Brain microvascular endothelial cell (primary cell): ENCODE measurements around the gene RYR3.

Experiments
- DNase-seq: peaks from one replicate; pipeline ENCODE4 v3.0.0-alpha.2; 2020
- H3K27ac ChIP-seq: fragments of 250-450 bp; sonication (Bioruptor Pico); 2 replicates; pipeline ENCODE4 v1.5.1; 2020; ENCODE audit warnings: mild to moderate bottlenecking, moderate library complexity
- H3K27me3 ChIP-seq: fragments of 250-450 bp; sonication (Bioruptor Pico); replicated peaks from 2 replicates; pipeline ENCODE4 v1.5.1; 2020; ENCODE audit warnings: mild to moderate bottlenecking
- H3K36me3 ChIP-seq: fragments of 250-450 bp; sonication (Bioruptor Pico); replicated peaks from 2 replicates; pipeline ENCODE4 v1.5.1; 2020; ENCODE audit warnings: mild to moderate bottlenecking
- H3K4me3 ChIP-seq: 2 replicates; pipeline ENCODE4 v1.5.1; 2011; ENCODE audit warnings: low read depth, mild to moderate bottlenecking, control low read depth, low read length, moderate library complexity
- CTCF ChIP-seq: IDR thresholded peaks from 2 replicates; pipeline ENCODE4 v1.5.1; 2011; ENCODE audit warnings: low read depth, mild to moderate bottlenecking, moderate library complexity, low read length, control low read depth, inconsistent platforms; ENCODE audit errors: missing control alignments
- in situ Hi-C: cut with HindIII; loops from 2 replicates; pipeline ENCODE4 v1.10.0; 2017; ENCODE audit warnings: low sequenced_read_pairs, low pct_ligation_motif_present

The RYR3 gene

GRCh38 chr15:33872416-33873106 lies 561.8 kb downstream of the RYR3 start:
- DNase-seq = no peak
- no peak overlapping the region for H3K27ac ChIP-seq

GRCh38 chr15:33874156-33874555 lies 563.4 kb downstream of the RYR3 start:
- TF ChIP-seq CTCF = no peak

More at GRCh38 chr15:33872416-33873106, 561.8 kb downstream of the RYR3 start:
- Histone ChIP-seq H3K36me3 (no peaks in the 10 kb centered on the region), H3K4me3 (no peak overlapping the region), H3K27me3 (no peaks in the 10 kb centered on the region)
- in situ Hi-C loops = no loop called here
- TF ChIP-seq CTCF = no peak

GRCh38 chr15:33882921-33883320 lies 572.2 kb downstream of the RYR3 start:
- TF ChIP-seq CTCF = no peak
- in situ Hi-C loops = no loop called here
- Histone ChIP-seq H3K4me3 (no peak overlapping the region), H3K27me3 (no peaks in the 10 kb centered on the region), H3K27ac (no peak overlapping the region), H3K36me3 (no peaks in the 10 kb centered on the region)
- DNase-seq = no peak

More at GRCh38 chr15:33874156-33874555, 563.4 kb downstream of the RYR3 start:
- no peak overlapping the region for H3K4me3 ChIP-seq
- no peaks in the 10 kb centered on the region for H3K27me3 ChIP-seq
- DNase-seq = no peak
- no peak overlapping the region for H3K27ac ChIP-seq
- H3K36me3 ChIP-seq = no peaks in the 10 kb centered on the region
- in situ Hi-C loops = no loop called here

DNA sequence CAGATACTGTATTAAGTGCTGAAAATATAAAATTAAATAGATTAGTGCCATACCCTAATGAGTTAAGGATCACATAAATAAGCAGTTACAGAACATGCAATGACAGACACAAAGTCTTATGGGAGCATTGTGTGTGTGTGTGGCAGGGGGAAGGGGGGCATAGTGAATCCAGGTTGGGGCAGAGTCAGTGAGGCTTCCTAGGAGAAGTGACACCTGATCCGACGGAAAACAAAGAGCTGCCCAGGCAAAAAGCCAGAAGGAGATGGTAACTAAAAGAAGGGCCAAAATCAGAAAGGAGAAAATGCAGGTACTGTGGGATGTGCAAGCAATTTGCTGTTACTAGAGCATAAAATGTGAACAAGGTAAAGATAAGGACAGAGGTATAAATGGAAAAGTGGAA lies 577.4 kb downstream of the RYR3 start:
- in situ Hi-C loops = no loop called here
- H3K4me3 ChIP-seq = no peak overlapping the region
- TF ChIP-seq CTCF = no peak
- no peaks in the 10 kb centered on the region for H3K36me3 ChIP-seq
- no peak overlapping the region for H3K27ac ChIP-seq
- DNase-seq = no peak
- H3K27me3 ChIP-seq = no peaks in the 10 kb centered on the region

GRCh38 chr15:33894193-33894592 lies 583.4 kb downstream of the RYR3 start:
- TF ChIP-seq CTCF = no peak
- in situ Hi-C loops = no loop called here
- Histone ChIP-seq H3K27me3 (no peaks in the 10 kb centered on the region), H3K27ac (no peak overlapping the region), H3K36me3 (no peaks in the 10 kb centered on the region), H3K4me3 (no peak overlapping the region)
- DNase-seq = no peak

DNA sequence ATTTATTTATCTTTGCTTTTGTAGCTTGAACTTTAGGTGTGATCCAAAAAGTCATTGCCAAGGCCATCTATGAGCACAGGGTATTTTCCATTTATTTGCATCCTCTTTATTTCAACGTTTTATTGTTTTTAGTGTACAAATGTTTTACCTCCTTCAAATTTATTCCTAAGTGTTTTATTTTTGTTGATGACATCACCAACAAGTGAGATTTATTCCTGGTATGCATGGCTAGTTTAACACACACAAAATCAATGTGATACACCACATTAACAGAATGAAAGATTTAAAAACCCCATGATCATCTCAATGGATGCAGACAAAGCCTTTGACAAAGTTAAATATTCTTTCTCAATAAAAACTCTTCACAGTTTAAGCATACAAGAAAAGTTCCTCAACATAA lies 591.3 kb downstream of the RYR3 start:
- in situ Hi-C loops = no loop called here
- H3K27me3 ChIP-seq = no peaks in the 10 kb centered on the region
- no peak overlapping the region for H3K27ac ChIP-seq
- no peak for DNase-seq
- no peak for TF ChIP-seq CTCF
- H3K4me3 ChIP-seq = no peak overlapping the region
- no peaks in the 10 kb centered on the region for H3K36me3 ChIP-seq
